ENCODE data around the gene ITFG1. TPM values are rescaled to one million over a fixed set of nuclear protein-coding genes. Genes with fewer than 3 reads are reported as not detected.

The ITFG1 gene
- total RNA-seq, 1 donor = 79.0 TPM

GRCh38 chr16:47499080-47499699, 38.3 kb upstream of the ITFG1 start:
- no peak for TF ChIP-seq CTCF (IDR thresholded peaks at IDR 0.05; ENCODE audit: insufficient read depth, low read depth, low read length)
- no peak for DNase-seq (ENCODE audit: low read depth)
- H3K4me3 ChIP-seq (ENCODE audit: low read depth, low read length) = no peak overlapping the region

GRCh38 chr16:47493381-47494337, 32.8 kb upstream of the ITFG1 start:
- no peak for DNase-seq (ENCODE audit: low read depth)
- TF ChIP-seq CTCF (IDR thresholded peaks at IDR 0.05; ENCODE audit: insufficient read depth, low read depth, low read length) = no peak
- H3K4me3 ChIP-seq (ENCODE audit: low read depth, low read length) = no peak overlapping the region

GRCh38 chr16:47492428-47493377, 31.8 kb upstream of the ITFG1 start:
- no peak overlapping the region for H3K4me3 ChIP-seq (ENCODE audit: low read depth, low read length)
- DNase-seq (ENCODE audit: low read depth) = peak; percentile 80
- no peak for TF ChIP-seq CTCF (IDR thresholded peaks at IDR 0.05; ENCODE audit: insufficient read depth, low read depth, low read length)

GRCh38 chr16:47492036-47492427, 31.2 kb upstream of the ITFG1 start:
- TF ChIP-seq CTCF (IDR thresholded peaks at IDR 0.05; ENCODE audit: insufficient read depth, low read depth, low read length) = no peak
- H3K4me3 ChIP-seq (ENCODE audit: low read depth, low read length) = no peak overlapping the region
- no peak for DNase-seq (ENCODE audit: low read depth)

- no peak for TF ChIP-seq CTCF (IDR thresholded peaks at IDR 0.05; ENCODE audit: insufficient read depth, low read depth, low read length)
- no peak for DNase-seq (ENCODE audit: low read depth)
These were observed 29.6 kb upstream of the ITFG1 start for GRCh38 chr16:47490471-47490870.

GRCh38 chr16:47488051-47488450, 27.2 kb upstream of the ITFG1 start:
- no peak for TF ChIP-seq CTCF (IDR thresholded peaks at IDR 0.05; ENCODE audit: insufficient read depth, low read depth, low read length)
- no peak for DNase-seq (ENCODE audit: low read depth)
- no peak overlapping the region for H3K4me3 ChIP-seq (ENCODE audit: low read depth, low read length)

More at GRCh38 chr16:47490471-47490870, 29.6 kb upstream of the ITFG1 start:
- no peak overlapping the region for H3K4me3 ChIP-seq (ENCODE audit: low read depth, low read length)
